NCI-H2196 (cell line): ENCODE measurements around the gene LRRC8D.

Experiments
- DNase-seq: peaks from one replicate; lab custom pipeline; 2025; ENCODE audit not compliant: unreplicated experiment; lab: John Stamatoyannopoulos, UW

Gene LRRC8D

GRCh38 chr1:89953131-89953626, 132.3 kb downstream of the LRRC8D start:
- no peak for DNase-seq

GRCh38 chr1:89953929-89954328, 133.1 kb downstream of the LRRC8D start:
- DNase-seq, result no peak

GRCh38 chr1:89954401-89954800, 133.6 kb downstream of the LRRC8D start:
- no peak for DNase-seq

- no peak for DNase-seq
These were observed 134.7 kb downstream of the LRRC8D start for GRCh38 chr1:89955311-89956205.

- DNase-seq, result no peak
These were observed 136.3 kb downstream of the LRRC8D start for GRCh38 chr1:89957107-89957506.

GRCh38 chr1:89958851-89959654, 138.2 kb downstream of the LRRC8D start:
- DNase-seq, result no peak

GRCh38 chr1:89959719-89960118, 138.9 kb downstream of the LRRC8D start:
- DNase-seq, result no peak

- no peak for DNase-seq
These were observed 141.4 kb downstream of the LRRC8D start for GRCh38 chr1:89962024-89962741.

- no peak for DNase-seq
These were observed 141.9 kb downstream of the LRRC8D start for GRCh38 chr1:89962742-89963075.

- DNase-seq, result no peak
These were observed 144.4 kb downstream of the LRRC8D start for GRCh38 chr1:89965193-89965768.

- DNase-seq, result no peak
These were observed 145.8 kb downstream of the LRRC8D start for GRCh38 chr1:89966656-89967055.

GRCh38 chr1:89971600-89971999, 150.8 kb downstream of the LRRC8D start:
- DNase-seq, result no peak

GRCh38 chr1:89972024-89972423, 151.2 kb downstream of the LRRC8D start:
- no peak for DNase-seq

GRCh38 chr1:89973471-89974127, 152.8 kb downstream of the LRRC8D start:
- no peak for DNase-seq

GRCh38 chr1:89974256-89974655, 153.4 kb downstream of the LRRC8D start:
- DNase-seq, result no peak

- no peak for DNase-seq
These were observed 154.1 kb downstream of the LRRC8D start for GRCh38 chr1:89974696-89975470.

GRCh38 chr1:89975540-89976125, 154.8 kb downstream of the LRRC8D start:
- no peak for DNase-seq

GRCh38 chr1:89978755-89979154, 157.9 kb downstream of the LRRC8D start:
- no peak for DNase-seq

- no peak for DNase-seq
These were observed 159.8 kb downstream of the LRRC8D start for GRCh38 chr1:89980605-89981004.
